ENCODE data around the gene ZCCHC10. TPM values are rescaled to one million over a fixed set of nuclear protein-coding genes. Genes with fewer than 3 reads are reported as not detected.
"Not testable (repeated sequence)": the region's sequence is repeated elsewhere in the genome, so short reads cannot be mapped to it uniquely, and the experiment has no call there.

The ZCCHC10 gene
- total RNA-seq, 1 donor from 2014 or later: 8.2 TPM

DNA sequence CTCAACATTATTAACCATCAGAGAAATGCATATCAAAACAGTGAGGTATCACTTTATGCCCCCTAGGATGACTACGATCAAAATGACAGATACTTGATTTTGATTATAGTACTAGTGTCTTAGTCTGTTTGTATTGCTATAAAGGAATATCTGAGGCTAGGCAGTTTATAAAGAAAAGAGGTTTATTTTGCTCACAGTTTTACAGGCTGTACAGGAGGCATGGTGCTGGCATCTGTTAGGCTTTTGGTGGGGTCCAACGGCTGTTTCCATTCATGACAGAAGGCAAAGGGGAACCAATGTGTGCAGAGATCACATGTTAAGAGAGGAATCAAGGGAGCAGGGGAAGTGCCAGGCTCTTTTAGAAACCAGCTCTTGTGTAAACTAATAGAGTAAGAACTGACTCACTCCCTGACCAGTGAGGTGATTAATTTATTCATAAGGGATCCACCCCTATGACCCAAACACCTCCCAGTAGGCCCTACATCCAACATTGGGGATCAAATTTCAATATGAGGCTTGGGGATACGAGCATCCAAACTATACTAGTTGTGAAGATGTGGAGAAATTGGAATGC is 46.9 kb downstream of the ZCCHC10 start:
- FAIRE-seq: no peak
- H3K27me3 ChIP-seq (ENCODE audit: control insufficient read depth, insufficient read depth, low read length): no peaks in the 10 kb centered on the region
- DNase-seq (ENCODE audit: low read depth): peak; percentile 92
- H3K36me3 ChIP-seq (ENCODE audit: control insufficient read depth, insufficient read depth, low read length): no peaks in the 10 kb centered on the region
- H3K4me3 ChIP-seq (ENCODE audit: low read depth, low read length): no peak overlapping the region
- TF ChIP-seq, protein P1, sequence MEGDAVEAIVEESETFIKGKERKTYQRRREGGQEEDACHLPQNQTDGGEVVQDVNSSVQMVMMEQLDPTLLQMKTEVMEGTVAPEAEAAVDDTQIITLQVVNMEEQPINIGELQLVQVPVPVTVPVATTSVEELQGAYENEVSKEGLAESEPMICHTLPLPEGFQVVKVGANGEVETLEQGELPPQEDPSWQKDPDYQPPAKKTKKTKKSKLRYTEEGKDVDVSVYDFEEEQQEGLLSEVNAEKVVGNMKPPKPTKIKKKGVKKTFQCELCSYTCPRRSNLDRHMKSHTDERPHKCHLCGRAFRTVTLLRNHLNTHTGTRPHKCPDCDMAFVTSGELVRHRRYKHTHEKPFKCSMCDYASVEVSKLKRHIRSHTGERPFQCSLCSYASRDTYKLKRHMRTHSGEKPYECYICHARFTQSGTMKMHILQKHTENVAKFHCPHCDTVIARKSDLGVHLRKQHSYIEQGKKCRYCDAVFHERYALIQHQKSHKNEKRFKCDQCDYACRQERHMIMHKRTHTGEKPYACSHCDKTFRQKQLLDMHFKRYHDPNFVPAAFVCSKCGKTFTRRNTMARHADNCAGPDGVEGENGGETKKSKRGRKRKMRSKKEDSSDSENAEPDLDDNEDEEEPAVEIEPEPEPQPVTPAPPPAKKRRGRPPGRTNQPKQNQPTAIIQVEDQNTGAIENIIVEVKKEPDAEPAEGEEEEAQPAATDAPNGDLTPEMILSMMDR (IDR thresholded peaks at IDR 0.05; ENCODE audit: insufficient read depth, low read length, severe bottlenecking): no peak

DNA sequence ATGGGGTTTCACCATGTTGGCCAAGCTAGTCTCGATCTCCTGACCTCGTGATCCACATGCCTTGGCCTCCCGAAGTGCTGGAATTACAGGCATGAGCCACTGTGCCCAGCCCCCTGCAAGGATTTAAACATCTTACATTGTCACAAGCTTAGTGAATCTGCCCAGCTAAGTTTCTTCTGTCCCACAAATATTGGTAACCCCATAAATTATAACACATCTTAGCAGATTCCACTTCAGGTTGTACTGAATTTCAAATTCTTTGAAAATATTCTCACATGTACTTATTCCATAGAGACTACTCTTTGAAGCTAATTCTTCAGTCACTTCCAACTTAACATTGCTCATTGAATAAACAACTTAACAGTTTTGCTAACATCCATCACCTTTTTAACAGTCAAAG is 49.5 kb downstream of the ZCCHC10 start:
- no peak for FAIRE-seq
- no peaks in the 10 kb centered on the region for H3K27me3 ChIP-seq (ENCODE audit: control insufficient read depth, insufficient read depth, low read length)
- no peaks in the 10 kb centered on the region for H3K36me3 ChIP-seq (ENCODE audit: control insufficient read depth, insufficient read depth, low read length)
- TF ChIP-seq, protein P1 (IDR thresholded peaks at IDR 0.05; ENCODE audit: insufficient read depth, low read length, severe bottlenecking): no peak
- DNase-seq (ENCODE audit: low read depth): no peak
- no peak overlapping the region for H3K4me3 ChIP-seq (ENCODE audit: low read depth, low read length)

DNA sequence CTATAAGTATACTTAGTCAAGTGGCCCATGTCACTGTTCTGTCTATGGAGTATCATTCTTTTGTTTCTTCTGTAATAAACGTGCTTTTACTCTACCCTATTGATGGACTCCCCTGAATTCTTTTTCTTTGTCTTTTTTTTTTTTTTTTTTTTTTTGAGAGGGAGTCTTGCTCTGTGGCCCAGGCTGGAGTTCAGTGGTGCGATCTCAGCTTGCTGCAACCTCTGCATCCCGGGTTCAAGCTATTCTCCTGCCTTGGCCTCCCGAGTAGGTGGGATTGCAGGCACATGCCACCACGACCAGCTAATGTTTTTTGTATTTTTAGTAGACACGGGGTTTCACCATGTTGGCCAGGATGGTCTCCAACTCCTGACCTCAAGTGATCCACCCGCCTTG is 53.9 kb downstream of the ZCCHC10 start:
- H3K36me3 ChIP-seq (ENCODE audit: control insufficient read depth, insufficient read depth, low read length); H3K4me3 ChIP-seq (ENCODE audit: low read depth, low read length); H3K27me3 ChIP-seq (ENCODE audit: control insufficient read depth, insufficient read depth, low read length); FAIRE-seq; DNase-seq (ENCODE audit: low read depth): not testable (repeated sequence)

DNA sequence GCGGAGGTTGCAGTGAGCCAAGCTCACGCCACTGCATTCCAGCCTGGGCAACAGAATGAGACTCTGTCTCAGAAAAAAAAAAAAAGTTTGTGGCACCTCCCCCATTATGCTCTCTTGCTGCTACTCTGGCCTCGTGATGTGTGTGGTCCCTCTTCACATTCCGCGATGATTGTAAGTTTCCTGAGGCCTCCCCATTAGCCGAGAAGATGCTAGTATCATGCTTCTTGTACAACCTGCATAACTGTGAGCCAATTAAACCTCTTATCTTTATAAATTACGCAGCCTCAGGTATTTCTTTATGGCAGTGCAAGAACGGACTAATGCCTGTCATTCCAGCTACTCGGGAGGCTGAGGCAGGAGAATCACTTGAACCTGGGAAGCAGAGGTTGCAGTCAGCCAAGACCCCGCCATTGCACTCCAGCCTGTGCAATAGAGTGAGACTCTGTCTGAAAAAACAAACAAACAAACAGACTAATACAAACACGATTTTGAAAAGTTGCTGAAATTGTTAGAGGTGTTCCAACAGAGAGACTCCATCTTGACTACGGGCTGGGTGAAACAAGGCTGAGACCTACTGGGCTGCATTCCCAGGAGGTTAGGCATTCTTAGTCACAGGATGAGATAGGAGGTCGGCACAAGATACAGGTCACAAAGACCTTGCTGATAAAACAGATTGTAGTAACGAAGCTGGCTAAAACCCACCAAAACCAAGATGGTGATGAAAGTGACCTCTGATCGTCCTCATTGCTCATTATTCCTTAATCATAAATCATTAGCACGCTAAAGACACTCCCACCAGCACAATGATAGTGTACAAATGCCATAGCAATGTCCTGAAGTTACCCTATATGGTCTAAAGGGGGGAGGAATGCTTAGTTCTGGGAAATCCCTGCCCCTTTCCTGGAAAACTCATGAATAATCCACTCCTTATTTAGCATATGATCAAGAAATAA is 54.6 kb downstream of the ZCCHC10 start:
- FAIRE-seq (no peak), DNase-seq (ENCODE audit: low read depth) (peak; percentile 55)
- Histone ChIP-seq H3K27me3 (ENCODE audit: control insufficient read depth, insufficient read depth, low read length) (no peaks in the 10 kb centered on the region), H3K4me3 (ENCODE audit: low read depth, low read length) (no peak overlapping the region), H3K36me3 (ENCODE audit: control insufficient read depth, insufficient read depth, low read length) (no peaks in the 10 kb centered on the region)
- TF ChIP-seq, protein P1 (IDR thresholded peaks at IDR 0.05; ENCODE audit: insufficient read depth, low read length, severe bottlenecking): no peak

DNA sequence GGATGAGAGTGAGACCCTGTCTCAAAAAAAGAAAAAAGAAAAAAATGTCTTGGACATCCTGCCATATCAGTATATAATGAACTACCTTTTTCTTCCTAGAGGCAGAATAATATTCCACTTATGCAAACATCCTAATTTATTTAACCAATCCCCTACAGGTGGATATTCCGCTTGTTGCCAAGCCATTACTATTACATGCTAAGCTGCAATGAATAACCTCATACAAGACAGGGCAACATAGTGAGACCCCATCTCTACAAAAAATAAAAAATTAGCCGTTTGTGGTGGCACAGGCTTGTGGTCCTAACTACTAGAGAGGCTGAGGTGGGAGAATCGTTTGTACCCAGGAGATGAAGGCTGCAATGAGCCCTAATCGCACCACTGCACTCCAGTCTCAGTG is 61.2 kb downstream of the ZCCHC10 start:
- no peaks in the 10 kb centered on the region for H3K36me3 ChIP-seq (ENCODE audit: control insufficient read depth, insufficient read depth, low read length)
- no peak for DNase-seq (ENCODE audit: low read depth)
- TF ChIP-seq, protein P1 (IDR thresholded peaks at IDR 0.05; ENCODE audit: insufficient read depth, low read length, severe bottlenecking): no peak
- H3K4me3 ChIP-seq (ENCODE audit: low read depth, low read length): no peak overlapping the region
- no peaks in the 10 kb centered on the region for H3K27me3 ChIP-seq (ENCODE audit: control insufficient read depth, insufficient read depth, low read length)
- no peak for FAIRE-seq

Data from bronchial epithelial cell (primary cell).